Dermis microvascular lymphatic vessel endothelial cell (primary cell): ENCODE measurements around the gene SLC35G6. TPM values are rescaled to one million over a fixed set of nuclear protein-coding genes. Genes with fewer than 3 reads are reported as not detected.
A peak's percentile ranks its signal among the peaks of the same experiment; 100 is the strongest.
"Not testable (repeated sequence)": the region's sequence is repeated elsewhere in the genome, so short reads cannot be mapped to it uniquely, and the experiment has no call there.

ENCODE experiments used
- DNase-seq, 2 donors: peaks; one replicate each; pipeline versions ENCODE4 v3.0.0 to v3.0.0-alpha.2; 2010; ENCODE audit warnings: low read depth in 2 of 2
- total RNA-seq: library from RNA; depleted of rRNA; stranded (reverse); fragments of >200 nt; gene quantifications from 2 replicates; pipeline ENCODE4 v1.2.1, GENCODE V29; 2014

SLC35G6 gene
- total RNA-seq, 1 donor from 2014 or later = not detected

DNA sequence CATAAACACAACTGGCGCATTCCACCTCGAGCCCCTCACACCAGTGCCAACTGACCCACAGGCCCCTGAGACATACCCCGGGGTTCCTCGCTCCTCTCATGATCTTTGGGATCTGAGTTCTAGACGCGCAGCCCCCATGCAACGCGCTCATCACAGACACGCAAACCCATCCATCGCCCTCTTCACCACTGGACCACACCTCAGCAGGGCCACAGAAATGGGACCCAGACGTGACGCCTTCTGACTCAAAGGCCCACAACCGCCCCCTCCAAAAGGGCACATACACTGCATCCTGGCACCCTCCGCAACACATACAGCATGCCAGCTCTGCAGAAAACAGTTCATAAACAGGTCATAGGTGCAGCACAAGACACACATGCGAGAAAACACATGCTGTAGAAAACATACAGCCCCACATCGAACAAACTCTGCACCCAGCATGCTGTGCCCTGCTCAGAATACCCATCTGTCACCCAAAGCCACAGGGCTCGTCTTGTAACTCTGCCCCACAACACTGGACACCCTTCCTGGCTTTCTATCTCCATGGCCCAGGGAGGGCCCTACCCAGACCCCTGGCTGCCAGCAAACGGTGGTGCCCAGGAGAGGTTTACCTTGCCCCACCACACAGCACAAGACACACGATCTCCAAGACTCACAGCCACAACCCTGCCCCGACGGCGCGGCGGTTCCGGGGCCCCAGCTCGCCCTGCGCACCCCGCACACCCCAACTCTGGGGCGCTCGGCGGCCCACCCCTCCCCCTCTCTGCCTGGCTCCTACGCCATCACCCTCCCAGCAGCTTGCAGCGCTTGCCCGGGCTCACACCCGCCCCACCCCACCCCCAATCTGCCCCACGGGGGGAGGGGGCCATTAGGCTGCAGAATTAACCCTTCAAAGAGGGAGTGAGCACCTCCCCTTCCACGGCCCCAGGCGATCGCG lies 2.7 kb upstream of the SLC35G6 start:
- DNase-seq = peak in 1 of 2 donors; percentile 24

DNA sequence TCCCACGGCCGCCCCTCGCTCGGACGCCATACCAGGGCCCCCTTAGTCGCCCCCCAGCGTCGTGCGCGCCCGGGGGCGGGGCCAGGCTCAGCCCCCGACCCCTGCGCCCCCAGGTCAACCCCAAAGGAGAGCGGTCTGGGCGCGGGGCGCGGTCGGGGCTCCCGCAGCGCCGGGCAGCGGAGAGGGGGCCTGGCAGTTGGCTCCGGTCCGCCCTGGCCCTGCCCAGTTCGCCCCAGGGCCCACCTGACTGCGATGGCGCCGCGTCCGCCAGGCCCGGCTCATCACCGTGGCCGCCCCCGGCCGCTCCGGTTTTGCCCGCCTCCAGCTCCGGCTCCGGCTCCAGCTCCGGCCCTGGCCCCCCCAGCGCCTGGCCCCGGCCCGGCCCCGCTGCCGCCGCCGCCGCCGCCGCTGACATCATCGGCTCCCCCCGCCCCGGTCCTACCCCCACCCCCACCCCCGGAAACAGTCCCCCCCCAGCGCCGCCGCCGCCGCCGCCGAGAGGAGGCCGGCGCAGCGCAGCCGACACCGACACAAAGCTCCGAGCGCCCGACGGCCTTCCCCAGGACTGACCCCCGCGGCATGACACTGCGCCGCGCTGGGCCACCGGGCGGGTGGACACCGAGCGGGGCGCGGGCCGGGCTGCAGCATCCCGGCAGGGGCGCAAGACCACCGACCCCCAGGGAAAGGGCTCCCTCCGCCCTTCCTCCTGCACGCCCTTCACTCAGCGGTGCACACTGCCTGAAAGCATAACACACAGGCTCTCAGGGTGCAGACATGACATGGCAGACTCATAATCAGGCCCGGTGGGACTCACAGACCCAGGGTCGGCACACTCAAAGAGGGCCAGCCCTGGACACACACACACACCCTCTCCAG lies 1.8 kb upstream of the SLC35G6 start, which contains the start of gene ZBTB4:
Gene ZBTB4 (minus strand): TSS at position 419 of the 876 bp plus-strand sequence. CDS start 12,830 bp downstream, outside the sequence.
- peak in 1 of 2 donors; percentile 53 for DNase-seq

DNA sequence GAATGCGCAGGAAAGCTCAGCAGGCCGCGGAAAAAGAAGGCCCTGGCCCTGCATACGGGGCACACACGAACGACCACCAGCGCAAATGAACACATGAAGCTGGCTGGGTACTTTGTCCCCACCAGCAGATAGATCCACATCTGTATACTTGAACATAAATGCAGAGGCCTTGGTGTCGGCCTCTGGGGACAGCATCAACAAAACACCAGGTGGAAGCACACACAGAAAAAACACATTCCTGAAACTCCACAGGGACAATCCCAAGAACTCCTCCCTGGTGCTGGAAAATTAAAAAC lies 1.2 kb upstream of the SLC35G6 start:
- no peak for DNase-seq

DNA sequence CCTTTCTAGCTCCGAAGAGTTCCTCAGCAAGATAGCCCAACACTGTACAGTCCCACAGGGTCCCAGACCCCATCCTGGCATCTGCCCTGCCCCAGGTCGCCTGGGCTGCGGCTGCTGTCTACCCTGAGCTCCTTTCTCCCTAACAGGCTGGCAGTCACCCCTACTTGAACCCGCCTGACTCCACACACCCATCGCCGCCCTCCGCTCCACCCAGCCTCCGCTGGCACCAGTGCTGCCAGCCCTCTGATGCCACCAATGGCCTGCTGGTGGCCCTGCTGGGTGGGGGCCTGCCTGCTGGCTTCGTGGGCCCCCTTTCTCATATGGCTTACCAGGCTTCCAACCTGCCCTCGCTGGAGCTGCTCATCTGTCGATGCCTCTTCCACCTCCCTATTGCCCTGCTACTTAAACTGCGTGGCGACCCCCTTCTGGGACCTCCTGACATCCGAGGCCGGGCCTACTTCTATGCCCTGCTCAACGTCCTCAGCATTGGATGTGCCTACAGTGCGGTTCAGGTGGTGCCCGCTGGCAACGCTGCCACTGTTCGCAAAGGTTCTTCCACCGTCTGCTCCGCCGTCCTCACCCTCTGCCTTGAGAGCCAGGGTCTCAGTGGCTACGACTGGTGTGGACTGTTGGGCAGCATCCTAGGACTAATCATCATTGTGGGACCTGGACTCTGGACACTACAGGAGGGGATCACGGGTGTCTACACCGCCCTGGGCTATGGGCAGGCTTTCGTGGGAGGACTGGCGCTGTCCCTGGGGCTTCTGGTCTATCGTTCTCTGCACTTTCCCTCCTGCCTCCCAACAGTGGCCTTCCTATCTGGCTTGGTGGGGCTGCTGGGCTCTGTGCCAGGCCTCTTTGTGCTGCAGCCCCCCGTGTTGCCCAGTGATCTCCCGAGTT lies 846 bp downstream of the SLC35G6 start:
- DNase-seq = not testable (repeated sequence)

DNA sequence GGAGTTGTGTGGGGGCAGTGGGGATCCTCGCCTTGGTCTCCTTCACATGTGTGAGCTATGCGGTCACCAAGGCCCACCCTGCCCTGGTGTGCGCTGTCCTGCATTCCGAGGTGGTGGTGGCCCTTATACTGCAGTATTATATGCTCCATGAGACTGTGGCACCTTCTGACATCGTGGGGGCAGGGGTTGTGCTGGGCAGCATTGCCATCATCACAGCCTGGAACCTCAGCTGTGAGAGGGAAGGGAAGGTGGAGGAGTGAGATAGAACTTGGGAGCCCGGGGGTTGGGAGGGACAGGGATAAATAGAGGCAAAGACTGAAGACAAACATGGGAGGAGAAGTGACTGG lies 1.5 kb downstream of the SLC35G6 start:
- not testable (repeated sequence) for DNase-seq

DNA sequence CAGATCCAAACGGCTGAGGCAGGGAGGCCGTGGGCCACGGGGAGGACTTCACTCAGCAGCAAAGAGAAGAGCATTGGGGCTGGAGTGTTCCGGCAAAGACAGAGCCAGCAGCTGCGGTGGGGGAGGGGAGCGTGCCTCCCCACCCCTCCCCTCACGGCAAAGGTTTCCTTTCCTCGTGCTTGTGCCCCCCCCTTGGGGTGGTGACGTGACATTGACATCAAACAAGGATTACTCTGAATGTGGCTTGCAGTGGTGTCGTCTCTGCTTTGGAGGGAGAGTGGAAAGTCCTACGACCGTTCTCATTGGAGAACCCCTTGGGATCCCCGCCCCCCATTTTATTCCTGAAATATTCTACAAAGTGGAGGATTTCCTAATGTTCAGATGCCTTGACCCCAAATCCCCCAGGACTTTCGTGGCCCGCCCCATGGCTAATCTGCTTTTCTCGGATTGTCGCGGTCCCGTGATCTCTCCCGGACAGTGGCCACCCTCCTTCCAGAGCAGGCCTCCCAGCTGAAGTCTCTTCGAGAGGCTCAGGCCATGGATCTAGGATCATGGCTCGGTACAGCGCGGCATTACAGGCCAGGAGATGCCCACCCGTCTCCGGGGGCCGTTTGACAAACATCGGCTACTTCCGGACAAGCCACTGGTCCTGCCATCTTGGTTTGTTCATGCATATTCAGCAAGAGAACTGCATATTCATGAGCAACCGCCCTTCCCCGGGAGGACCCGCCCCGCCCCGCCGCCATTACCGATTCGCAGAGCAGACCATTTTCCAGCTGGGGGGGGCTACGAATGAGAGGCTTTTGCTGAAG lies 2.2 kb downstream of the SLC35G6 start:
- DNase-seq = peak; percentile 81 to 92

DNA sequence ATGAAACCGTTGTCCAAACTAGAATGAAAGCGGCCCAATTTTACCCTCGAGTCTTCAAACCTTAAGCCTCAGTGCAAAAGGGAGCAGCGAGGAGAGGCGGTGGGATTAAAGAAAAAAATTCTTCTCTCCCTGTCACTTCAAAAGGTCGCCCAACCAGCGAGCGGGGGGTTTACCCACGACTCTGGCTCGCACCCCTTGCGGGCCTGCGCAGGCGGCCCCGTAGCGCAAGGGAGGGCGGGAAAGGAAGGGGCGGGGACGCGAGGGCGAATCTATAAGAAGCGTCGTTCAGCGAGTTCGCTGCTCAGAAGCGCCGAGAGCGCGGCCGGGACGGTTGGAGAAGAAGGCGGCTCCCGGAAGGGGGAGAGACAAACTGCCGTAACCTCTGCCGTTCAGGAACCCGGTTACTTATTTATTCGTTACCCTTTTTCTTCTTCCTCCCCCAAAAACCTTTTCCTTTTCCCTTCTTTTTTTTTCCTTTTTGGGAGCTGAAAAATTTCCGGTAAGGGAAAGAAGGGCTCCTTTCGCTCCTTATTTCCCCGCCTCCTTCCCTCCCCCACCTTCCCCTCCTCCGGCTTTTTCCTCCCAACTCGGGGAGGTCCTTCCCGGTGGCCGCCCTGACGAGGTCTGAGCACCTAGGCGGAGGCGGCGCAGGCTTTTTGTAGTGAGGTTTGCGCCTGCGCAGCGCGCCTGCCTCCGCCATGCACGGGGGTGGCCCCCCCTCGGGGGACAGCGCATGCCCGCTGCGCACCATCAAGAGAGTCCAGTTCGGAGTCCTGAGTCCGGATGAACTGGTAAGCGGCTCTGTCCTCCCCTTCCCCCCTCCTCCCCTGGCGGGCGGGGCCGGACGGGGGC lies 3.0 kb downstream of the SLC35G6 start, which contains the start of gene POLR2A:
Gene POLR2A (plus strand): TSS at position 300 of the 852 bp plus-strand sequence.
- DNase-seq = peak; percentile 96 to 99

DNA sequence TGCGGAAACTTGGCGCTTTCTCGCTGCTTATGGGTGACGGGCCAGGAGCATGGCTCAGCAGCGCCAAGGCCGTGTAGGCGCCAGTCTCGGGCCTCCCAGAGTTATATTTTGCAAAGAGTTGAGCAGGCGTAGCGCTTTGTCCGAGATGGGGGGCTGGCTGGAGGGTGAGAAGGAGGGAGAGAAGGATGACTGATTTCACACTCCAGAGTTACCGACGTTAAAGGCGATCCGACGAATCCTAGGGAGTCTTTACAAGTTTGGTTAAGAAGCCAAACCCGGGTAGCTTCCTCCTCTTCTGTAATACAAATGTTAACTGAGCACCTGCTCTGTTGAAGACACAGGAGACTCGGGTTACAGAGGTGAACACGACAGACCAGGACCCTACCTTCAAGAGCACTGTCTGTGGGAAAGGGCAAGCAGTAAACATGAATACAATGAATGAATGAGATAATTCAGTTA lies 3.7 kb downstream of the SLC35G6 start:
- DNase-seq = no peak

DNA sequence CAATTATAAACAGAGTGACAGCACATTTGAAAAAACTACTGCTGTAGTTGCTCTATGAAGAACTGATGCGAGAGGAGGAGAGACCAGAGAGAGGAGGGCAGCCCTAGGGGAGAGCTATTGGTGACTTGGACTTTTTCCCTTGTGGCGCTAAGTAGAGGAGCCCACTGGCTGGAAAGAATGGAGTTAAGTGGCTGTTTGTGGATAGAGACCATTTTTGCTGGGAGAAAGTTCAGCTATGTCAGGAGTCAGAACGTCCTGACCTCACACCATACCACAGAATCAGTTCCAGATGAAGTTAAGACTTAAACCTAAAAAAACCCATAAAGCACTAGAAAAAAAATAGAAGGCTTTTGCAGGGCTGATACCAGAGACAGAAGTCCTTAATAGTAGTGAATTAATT lies 4.9 kb downstream of the SLC35G6 start:
- DNase-seq = peak in 1 of 2 donors; percentile 10

DNA sequence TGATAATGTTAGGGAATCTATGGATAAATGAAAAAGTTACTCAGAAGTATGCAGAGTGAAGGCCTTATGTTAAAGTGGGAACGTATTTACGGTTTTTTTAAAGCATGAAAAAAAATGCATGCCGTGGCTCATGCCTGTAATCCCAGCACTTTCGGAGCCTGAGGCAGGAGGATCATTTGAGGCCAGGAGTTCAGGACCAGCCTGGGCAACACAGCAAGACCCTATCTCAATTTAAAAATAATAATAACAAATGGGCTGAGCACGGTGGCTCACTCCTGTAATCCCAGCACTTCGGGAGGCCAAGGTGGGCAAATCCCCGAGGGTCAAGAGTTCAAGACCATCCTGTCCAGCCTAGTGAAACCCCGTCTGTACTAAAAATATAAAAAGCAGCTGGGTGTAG lies 8.9 kb downstream of the SLC35G6 start:
- no peak for DNase-seq

DNA sequence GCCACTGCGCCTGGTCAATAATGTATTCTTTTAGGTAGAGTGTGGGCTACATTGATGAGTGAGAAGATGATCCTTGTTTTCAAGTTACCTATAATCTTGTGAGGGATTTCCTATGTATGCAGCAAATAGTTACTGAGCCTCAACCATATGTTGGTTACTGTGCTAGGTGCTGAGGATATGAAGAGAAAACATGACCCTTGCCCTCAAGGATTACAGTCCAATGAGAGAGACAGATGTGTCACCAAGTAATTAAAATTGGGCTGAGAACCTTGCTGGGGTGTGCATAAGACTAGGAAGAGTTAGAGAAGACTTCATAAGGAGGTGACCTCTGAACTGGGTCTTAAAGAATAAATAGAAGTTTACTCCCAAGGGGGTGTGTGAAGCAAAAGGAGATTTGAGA lies 10.3 kb downstream of the SLC35G6 start:
- no peak for DNase-seq

DNA sequence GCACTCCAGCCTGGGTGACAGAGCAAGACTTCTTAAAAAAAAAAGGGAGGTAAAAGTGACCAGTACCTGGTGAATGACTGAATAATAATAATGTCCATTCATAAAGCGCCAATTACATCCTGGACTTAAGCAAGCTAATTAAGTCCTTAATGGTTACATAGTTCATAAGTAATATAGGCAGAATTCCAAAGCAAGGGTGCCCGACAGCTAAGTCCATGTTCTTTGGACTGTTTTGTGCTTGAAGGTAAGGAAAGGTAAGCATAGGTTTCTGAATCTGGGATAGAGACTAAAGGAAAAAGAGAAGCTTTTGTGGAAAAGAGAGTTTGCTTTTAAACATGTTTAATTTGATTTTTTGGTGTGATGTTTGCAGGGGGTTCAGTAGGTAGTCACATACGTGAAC lies 12.7 kb downstream of the SLC35G6 start:
- DNase-seq = no peak

DNA sequence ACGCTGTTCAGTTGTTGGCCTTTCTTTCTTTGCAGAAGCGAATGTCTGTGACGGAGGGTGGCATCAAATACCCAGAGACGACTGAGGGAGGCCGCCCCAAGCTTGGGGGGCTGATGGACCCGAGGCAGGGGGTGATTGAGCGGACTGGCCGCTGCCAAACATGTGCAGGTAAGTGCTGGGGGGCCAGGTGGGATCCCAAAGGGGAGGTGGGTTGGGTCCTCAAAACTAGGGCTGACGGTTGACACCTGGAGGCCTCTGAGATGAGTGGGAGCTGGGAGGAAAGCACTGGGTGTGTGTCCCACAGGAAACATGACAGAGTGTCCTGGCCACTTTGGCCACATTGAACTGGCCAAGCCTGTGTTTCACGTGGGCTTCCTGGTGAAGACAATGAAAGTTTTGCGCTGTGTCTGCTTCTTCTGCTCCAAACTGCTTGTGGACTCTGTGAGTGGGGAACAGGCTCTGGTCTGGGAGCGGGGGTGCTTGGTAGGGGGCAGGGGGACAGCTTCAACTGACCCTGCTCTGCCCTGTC lies 14.7 kb downstream of the SLC35G6 start:
- DNase-seq = no peak

DNA sequence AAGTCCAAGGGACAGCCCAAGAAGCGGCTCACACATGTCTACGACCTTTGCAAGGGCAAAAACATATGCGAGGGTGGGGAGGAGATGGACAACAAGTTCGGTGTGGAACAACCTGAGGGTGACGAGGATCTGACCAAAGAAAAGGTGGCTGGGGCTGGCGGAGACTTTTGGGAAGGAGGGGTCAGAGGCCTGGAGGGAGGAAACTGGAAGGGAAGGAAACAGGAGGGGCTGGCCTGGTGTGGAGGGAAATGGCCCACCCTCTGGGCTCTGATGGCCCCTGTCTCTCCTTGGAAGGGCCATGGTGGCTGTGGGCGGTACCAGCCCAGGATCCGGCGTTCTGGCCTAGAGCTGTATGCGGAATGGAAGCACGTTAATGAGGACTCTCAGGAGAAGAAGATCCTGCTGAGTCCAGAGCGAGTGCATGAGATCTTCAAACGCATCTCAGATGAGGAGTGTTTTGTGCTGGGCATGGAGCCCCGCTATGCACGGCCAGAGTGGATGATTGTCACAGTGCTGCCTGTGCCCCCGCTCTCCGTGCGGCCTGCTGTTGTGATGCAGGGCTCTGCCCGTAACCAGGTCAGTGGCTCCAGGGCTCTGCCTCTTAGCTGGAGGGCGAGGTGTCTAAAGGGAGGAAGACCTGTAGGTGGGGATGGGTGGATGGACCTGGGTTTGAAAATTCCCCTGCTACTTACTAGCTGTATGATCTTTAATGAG lies 15.4 kb downstream of the SLC35G6 start:
- no peak for DNase-seq

DNA sequence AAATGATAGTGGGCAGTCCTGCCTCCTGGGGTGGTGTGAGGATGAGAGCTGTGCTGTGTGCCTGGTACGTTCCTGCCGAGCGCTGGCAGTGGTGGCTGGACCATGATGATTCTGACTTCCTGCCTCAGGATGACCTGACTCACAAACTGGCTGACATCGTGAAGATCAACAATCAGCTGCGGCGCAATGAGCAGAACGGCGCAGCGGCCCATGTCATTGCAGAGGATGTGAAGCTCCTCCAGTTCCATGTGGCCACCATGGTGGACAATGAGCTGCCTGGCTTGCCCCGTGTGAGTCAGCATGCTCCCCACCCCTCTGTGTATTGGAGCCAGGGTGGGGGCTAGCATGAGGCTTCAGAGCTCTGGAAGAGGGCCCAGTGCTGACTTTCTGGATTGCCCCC lies 16.0 kb downstream of the SLC35G6 start:
- peak; percentile 88 to 93 for DNase-seq

DNA sequence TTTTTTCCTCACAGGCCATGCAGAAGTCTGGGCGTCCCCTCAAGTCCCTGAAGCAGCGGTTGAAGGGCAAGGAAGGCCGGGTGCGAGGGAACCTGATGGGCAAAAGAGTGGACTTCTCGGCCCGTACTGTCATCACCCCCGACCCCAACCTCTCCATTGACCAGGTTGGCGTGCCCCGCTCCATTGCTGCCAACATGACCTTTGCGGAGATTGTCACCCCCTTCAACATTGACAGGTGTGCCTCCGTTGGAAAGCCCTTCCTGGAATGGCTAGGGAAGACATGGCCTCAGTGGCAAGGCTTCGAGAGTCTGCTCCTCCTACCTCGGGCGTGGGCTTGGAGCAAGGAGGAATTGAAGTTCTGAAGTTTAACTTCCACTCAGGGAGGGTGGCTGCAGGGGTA lies 16.4 kb downstream of the SLC35G6 start:
- DNase-seq = no peak

DNA sequence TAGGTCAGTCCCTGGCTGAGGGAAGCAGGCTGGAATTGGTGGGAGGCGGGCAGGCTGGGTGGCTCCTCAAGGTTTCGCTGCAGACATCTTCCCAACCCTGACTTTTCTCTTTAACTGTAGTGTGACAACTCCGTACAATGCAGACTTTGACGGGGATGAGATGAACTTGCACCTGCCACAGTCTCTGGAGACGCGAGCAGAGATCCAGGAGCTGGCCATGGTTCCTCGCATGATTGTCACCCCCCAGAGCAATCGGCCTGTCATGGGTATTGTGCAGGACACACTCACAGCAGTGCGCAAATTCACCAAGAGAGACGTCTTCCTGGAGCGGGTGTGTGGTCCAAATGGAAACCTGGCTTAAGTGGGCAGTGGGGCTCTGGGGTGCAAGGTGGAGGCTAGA lies 17.9 kb downstream of the SLC35G6 start:
- no peak for DNase-seq

DNA sequence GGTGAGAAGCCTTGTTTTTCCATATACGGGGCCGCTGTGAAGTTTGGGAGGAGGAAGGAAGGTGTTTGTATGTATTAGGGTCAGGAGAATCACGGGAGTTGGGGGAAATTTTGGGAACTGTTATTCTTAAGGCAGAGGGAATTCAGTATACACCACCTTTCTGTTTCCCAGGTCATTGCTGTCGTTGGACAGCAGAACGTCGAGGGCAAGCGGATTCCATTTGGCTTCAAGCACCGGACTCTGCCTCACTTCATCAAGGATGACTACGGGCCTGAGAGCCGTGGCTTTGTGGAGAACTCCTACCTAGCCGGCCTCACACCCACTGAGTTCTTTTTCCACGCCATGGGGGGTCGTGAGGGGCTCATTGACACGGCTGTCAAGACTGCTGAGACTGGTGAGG lies 20.5 kb downstream of the SLC35G6 start:
- DNase-seq = no peak
